D721Med (cell line): Measurements from ENCODE around the gene GUCY2F.

Experiments
- DNase-seq: peaks from one replicate; pipeline ENCODE4 v3.0.0; 2011; ENCODE audit warnings: low spot score; ENCODE audit not compliant: insufficient read length
- FAIRE-seq: peaks from 2 replicates; lab custom pipeline; 2011; peaks lifted over from hg19 to GRCh38; lab: Jason Lieb, UNC
- CTCF ChIP-seq: IDR thresholded peaks from 2 replicates; pipeline ENCODE4 v1.5.1; 2012; ENCODE audit warnings: mild to moderate bottlenecking, control low read depth; ENCODE audit not compliant: insufficient read depth; ENCODE audit errors: missing control alignments

Gene GUCY2F

GRCh38 chrX:109481986-109482385 lies at the start of gene GUCY2F:
Gene GUCY2F (minus strand): TSS chrX:109482086. CDS start chrX:109475936, 6,150 bp downstream.
- no peak for FAIRE-seq
- TF ChIP-seq CTCF: no peak
- DNase-seq: no peak

DNA sequence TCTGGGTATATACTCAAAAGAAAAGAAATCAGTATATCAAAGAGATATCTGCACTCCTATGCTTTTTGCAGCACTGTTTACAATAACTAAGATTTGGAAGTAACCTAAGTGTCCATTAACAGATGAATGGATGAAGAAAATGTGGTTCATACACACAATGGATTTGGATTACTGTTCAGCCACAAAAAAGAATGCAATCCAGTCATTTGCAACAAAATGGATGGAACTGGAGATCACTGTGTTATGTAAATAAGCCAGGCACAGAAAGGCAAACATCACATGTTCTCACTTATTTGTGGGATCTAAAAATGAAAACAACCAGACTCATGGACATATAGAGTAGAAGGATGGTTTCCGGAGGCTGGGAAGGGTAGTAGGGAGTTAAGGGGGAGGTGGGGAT lies 37.1 kb upstream of the GUCY2F start:
- DNase-seq: no peak
- FAIRE-seq: no peak
- no peak for TF ChIP-seq CTCF

GRCh38 chrX:109511113-109511512 lies 29.2 kb upstream of the GUCY2F start:
- no peak for DNase-seq
- TF ChIP-seq CTCF: no peak

GRCh38 chrX:109508915-109509314 lies 27.0 kb upstream of the GUCY2F start:
- FAIRE-seq: no peak
- TF ChIP-seq CTCF: no peak
- DNase-seq: no peak

More at GRCh38 chrX:109511113-109511512, 29.2 kb upstream of the GUCY2F start:
- no peak for FAIRE-seq

GRCh38 chrX:109501176-109501575 lies 19.3 kb upstream of the GUCY2F start:
- TF ChIP-seq CTCF: no peak
- no peak for DNase-seq
- no peak for FAIRE-seq

DNA sequence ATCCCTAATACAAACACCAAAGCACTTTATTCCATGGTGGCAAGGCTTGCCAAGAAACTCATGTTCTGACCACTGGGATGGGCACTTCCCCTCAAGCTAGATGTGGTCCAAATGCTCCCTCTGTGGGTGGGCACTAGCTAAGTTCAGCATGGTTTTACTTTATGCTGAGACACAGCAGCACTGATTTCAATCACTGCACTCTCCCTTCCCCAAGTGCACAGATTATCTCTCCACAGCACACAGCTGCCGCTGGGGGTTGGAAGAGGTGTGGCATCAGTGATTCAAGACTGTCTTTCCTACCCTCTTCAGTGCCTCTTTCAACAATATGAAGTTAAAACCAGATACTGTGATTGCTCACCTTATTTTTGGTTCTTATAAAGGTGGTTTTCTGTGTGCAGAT lies 16.5 kb upstream of the GUCY2F start:
- DNase-seq (no peak), FAIRE-seq (no peak)
- TF ChIP-seq CTCF: no peak

DNA sequence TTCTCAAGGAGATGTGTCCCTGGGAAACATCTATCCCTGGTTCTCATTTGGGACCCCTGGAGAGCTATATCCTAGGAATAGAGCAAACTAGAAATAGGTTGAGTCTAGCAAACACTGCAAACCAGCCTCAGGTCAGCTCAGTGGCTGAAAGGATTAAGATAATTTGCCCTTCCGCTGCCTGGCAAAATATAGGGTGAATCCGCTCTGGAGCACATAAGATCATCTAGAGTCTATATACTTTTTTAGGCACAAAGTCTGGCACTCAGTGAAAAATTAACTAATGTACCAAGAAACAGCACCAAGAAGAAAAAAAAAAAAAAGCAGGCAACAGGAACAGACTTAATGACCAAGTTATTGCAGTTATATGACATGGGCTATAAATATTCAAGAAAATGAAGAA lies 7.3 kb upstream of the GUCY2F start:
- no peak for TF ChIP-seq CTCF
- FAIRE-seq (no peak), DNase-seq (no peak)
